Urinary bladder (tissue), 4 donors: Measurements from ENCODE around the gene RIC8B. TPM values are rescaled to one million over a fixed set of nuclear protein-coding genes. Genes with fewer than 3 reads are reported as not detected.

Experiments used
- DNase-seq: peaks from one replicate; pipeline ENCODE4 v3.0.0-alpha.2; 2015; ENCODE audit errors: extremely low spot score
- H3K27ac ChIP-seq: one replicate; pipeline ENCODE4 v1.5.1; 2013; ENCODE audit warnings: low read depth, mild to moderate bottlenecking, moderate library complexity
- H3K36me3 ChIP-seq: one replicate; pipeline ENCODE4 v1.6.1; 2013; ENCODE audit warnings: mild to moderate bottlenecking, moderate library complexity; ENCODE audit not compliant: insufficient read depth
- H3K4me1 ChIP-seq: one replicate; pipeline ENCODE4 v1.6.1; 2013; ENCODE audit warnings: mild to moderate bottlenecking, moderate library complexity; ENCODE audit not compliant: insufficient read depth
- H3K4me3 ChIP-seq: one replicate; pipeline ENCODE4 v1.5.1; 2013; ENCODE audit warnings: low read depth, low read length
- WGBS: extraction: QIAGEN DNeasy Blood & Tissue Kit; methylation state at CpG from one replicate; pipeline ENCODE4 v1.1.7; 2013; 5-methylcytosine and 5-hydroxymethylcytosine counted together
- polyA plus RNA-seq: library from polyadenylated mRNA; stranded (reverse); fragments of 200-250 nt; gene quantifications from one replicate; pipeline ENCODE4 v1.2.3, GENCODE V29; 2013
- total RNA-seq: library from RNA; depleted of rRNA; stranded (reverse); fragments of >200 nt; gene quantifications from one replicate; pipeline ENCODE4 v1.2.3, GENCODE V29; 2014
- donor health status: healthy with polysubstance abuse.
- donor health status: healthy.

The RIC8B gene
- total and polyA plus RNA-seq, 2 donors: 10.5 to 28.9 TPM

DNA sequence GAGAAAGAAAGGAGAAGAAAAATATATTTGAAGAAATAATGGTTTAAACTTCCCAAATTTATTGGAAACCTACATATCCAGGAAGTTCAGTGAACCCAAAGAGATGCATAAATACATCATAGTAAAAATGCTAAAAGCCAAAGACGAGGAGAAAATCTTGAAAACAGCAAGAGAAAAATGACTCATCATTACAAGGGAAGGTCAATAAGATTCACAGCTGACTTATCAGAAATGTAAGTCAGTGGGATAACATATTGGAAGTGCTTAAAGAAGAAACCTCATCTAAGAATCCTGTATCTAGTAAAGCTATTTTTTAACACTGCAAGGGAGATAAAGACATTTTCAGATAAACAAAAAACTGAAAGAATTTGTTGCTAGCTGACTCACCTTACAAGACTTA is 19.9 kb downstream of the RIC8B start:
- 83% methylated on average over 1 of the region's 1 CpG for WGBS
- Histone ChIP-seq H3K27ac (no peak overlapping the region), H3K4me3 (no peak overlapping the region), H3K4me1 (no peaks in the 10 kb centered on the region), H3K36me3 (no peaks in the 10 kb centered on the region)
- DNase-seq: no peak

DNA sequence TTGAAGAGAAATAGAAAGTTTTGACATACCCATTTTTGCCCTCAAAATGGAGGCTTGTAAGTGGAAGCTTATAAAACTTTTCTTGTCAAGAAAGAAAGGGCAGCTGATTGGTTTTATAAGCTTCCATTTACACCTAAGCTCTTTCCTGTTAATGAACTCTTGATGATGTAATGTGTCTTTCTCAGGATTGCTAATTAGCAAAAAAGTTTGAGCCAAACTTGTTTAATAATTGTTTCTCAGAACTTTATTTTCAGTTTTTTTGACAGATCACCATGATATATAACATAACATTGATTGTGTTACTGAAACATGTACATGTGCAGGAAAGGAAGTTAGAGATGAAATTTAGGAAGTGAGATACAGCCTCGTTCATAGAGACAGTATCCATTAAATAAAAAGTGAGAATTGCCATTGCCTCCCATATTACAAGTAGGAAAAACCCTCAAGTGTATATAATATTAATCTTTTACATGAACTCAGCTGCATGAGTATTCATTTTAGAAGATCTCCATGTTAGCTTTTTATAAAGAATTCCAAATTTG is 26.8 kb downstream of the RIC8B start:
- 58% methylated on average over 1 of the region's 1 CpG for WGBS
- no peaks in the 10 kb centered on the region for H3K36me3 ChIP-seq
- H3K27ac ChIP-seq: no peak overlapping the region
- H3K4me3 ChIP-seq: no peak overlapping the region
- no peak for DNase-seq
- no peaks in the 10 kb centered on the region for H3K4me1 ChIP-seq

DNA sequence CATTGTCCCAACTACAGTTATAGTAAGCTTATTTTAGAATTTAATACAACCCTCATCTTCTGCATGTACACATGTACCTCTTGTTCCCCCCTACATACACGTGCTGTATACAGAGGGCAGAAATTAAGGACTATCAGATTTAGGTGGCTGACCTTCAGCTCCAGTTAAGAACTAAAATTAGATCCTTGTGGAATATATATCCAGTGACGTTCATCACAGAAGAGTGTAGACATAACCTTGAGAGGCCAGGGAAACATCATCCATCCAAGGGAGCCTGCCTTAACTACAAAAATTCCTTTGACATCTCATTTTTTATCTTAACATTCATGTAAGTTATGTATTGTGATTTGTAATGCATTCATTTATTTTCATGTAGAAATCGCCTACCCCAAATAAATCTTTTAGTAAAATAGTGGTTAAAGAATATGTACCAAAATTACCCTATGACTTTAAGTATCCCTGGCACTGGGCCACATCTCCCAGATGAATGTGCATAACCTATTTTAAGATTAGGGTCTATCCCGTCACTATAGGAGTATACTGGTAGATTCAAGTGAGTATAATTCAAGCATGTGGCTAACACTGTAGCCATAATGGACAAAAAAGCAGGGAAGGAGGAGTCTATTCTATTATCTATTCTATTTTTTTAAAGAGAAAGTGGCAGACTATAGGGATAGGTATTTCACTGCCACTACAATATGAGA is 27.5 kb downstream of the RIC8B start:
- 64% methylated on average over 4 of the region's 4 CpGs for WGBS
- no peak overlapping the region for H3K27ac ChIP-seq
- no peak overlapping the region for H3K4me3 ChIP-seq
- no peaks in the 10 kb centered on the region for H3K36me3 ChIP-seq
- no peaks in the 10 kb centered on the region for H3K4me1 ChIP-seq
- DNase-seq: no peak

DNA sequence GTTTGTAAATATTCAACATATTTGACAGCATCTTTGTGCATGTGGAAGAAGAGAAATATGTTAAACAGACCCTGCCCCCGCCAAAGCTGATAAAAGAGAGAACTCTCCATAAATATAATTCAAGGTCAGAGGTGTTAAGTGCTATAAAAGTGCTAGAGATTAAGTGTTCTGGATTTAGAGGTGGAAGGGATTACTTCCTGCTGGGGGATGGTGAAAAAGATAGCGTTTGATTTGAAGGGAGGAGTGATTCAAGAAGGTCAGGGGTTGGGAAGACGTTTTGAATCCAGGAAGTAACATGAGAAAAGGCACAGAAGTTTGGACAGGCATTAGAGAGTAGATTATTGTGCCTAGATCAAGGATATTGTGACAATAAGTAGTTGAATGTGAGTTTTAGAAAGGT is 30.2 kb downstream of the RIC8B start:
- 36% methylated on average over 3 of the region's 3 CpGs for WGBS
- no peak overlapping the region for H3K4me3 ChIP-seq
- H3K36me3 ChIP-seq: no peaks in the 10 kb centered on the region
- H3K27ac ChIP-seq: no peak overlapping the region
- DNase-seq: no peak
- no peaks in the 10 kb centered on the region for H3K4me1 ChIP-seq

DNA sequence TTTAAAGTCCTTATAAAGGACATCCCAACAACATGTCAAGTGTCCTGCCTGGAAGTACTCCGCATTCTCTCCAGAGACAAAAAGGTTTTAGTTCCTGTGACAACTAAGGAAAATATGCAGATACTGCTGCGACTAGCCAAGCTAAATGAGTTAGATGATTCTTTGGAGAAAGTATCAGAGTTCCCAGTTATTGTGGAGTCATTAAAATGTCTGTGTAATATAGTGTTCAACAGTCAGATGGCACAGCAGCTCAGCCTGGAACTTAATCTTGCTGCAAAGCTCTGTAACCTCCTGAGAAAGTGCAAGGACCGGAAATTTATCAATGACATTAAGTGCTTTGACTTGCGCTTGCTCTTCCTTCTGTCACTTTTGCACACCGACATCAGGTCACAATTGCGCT is 40.2 kb downstream of the RIC8B start:
- Histone ChIP-seq H3K4me1 (no peaks in the 10 kb centered on the region), H3K4me3 (no peak overlapping the region), H3K36me3 (no peaks in the 10 kb centered on the region), H3K27ac (no peak overlapping the region)
- DNase-seq: no peak
- WGBS: 82% methylated on average over 6 of the region's 6 CpGs

DNA sequence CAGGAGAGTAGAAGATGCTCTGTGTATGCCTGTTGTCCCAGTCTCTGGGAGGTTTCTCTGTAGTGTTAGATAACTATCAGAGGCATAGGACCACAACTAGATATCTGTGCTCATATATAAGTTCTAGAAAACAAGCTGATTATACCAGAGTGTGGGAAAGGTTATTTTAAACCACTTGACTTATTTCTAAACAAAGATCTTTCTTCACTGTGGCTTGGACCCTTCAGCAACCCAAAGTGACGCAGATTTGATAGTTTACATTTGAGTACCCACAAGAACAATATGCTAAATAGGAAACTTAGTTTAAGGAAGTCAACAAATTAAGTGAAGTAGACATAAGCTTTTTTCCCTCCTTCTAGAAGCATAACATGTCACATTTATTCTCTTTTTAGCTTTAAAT is 41.3 kb downstream of the RIC8B start:
- 93% methylated on average over 1 of the region's 1 CpG for WGBS
- Histone ChIP-seq H3K27ac (no peak overlapping the region), H3K4me1 (no peaks in the 10 kb centered on the region), H3K4me3 (no peak overlapping the region), H3K36me3 (peaks cover 1% of the 10 kb centered on the region)
- DNase-seq: no peak

DNA sequence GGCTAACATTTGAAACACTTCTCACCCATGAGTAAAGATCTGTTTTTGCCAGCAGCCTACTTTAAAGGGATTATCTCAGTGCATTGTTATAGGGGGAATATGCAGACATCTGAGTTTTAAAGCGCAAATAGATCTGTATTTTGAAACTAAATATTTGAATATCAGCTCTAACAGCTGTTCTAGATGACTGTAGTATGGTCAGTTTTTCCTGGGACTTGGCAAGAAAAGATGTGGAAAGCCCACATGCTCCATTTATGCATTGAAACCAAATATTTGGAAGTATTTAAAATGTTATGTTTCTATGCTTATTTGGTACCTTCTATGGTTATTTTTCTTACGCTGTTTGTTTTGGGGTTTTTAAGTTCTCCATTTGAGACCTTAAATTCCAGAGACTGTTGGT is 41.7 kb downstream of the RIC8B start:
- H3K36me3 ChIP-seq: peaks cover 1% of the 10 kb centered on the region
- 73% methylated on average over 2 of the region's 2 CpGs for whole genome bisulfite sequencing
- DNase-seq: no peak
- no peaks in the 10 kb centered on the region for H3K4me1 ChIP-seq
- no peak overlapping the region for H3K4me3 ChIP-seq
- H3K27ac ChIP-seq: no peak overlapping the region

DNA sequence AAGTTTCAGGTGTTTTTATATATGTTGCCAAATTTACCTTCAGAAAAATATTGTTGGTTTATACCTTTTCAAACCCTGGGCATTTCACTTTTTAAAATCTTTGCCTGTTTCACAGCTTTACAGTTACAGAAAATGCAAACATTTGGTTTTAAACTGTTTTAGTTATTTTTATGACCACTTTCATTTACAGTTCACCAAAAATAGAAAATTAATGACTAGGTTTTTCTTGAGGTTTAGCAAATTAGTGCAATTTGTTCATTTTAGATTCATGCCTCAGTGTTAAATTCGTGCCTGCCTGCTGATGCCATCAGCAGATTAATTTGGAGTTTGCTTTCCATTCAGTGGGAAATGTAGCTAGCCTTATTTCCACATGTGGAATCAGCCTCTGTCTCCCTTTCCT is 45.5 kb downstream of the RIC8B start:
- WGBS: 87% methylated on average over 1 of the region's 1 CpG
- no peak for DNase-seq
- peaks cover 1% of the 10 kb centered on the region for H3K36me3 ChIP-seq
- H3K27ac ChIP-seq: no peak overlapping the region
- no peak overlapping the region for H3K4me3 ChIP-seq
- no peaks in the 10 kb centered on the region for H3K4me1 ChIP-seq

DNA sequence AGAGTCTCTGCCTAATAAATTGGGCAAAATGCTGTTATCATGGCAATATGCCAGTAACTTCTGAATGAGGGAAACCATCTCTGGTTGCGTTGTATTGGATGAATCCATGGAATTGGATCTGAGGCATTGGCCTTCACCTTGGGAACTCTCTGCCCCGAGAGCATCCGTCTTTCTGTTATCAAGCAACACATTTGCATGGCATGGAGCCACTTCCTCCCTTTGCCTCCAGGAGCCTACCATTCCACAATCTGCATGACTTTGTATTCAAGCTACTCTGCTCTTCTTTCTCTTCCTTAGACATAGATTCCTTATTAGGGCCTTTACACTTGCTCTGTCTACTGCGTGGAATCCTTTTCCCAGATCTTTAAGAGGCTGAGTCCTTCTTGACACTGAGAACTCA is 57.2 kb downstream of the RIC8B start:
- H3K36me3 ChIP-seq: no peaks in the 10 kb centered on the region
- DNase-seq: no peak
- 90% methylated on average over 4 of the region's 4 CpGs for WGBS
- no peaks in the 10 kb centered on the region for H3K4me1 ChIP-seq
- no peak overlapping the region for H3K27ac ChIP-seq
- no peak overlapping the region for H3K4me3 ChIP-seq

DNA sequence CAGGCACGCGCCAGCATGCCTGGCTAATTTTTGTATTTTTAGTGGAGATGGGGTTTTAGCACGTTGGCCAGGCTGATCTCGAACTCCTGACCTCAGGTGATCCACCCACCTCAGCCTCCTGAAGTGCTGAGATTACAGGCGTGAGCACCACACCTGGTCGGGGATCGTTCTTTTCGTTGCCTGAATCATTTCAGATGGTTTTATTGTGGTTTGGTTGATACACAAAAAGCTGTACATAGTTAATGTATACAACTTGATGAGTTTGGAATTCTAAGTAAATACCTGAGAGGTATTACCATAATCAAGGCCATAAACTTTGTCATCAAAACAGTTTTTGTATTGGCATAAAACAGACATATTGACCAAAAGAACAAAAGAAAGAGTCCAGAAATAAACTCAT is 63.3 kb downstream of the RIC8B start:
- Histone ChIP-seq H3K4me1 (no peaks in the 10 kb centered on the region), H3K36me3 (no peaks in the 10 kb centered on the region), H3K4me3 (no peak overlapping the region), H3K27ac (no peak overlapping the region)
- 96% methylated on average over 8 of the region's 8 CpGs for WGBS
- DNase-seq: no peak

DNA sequence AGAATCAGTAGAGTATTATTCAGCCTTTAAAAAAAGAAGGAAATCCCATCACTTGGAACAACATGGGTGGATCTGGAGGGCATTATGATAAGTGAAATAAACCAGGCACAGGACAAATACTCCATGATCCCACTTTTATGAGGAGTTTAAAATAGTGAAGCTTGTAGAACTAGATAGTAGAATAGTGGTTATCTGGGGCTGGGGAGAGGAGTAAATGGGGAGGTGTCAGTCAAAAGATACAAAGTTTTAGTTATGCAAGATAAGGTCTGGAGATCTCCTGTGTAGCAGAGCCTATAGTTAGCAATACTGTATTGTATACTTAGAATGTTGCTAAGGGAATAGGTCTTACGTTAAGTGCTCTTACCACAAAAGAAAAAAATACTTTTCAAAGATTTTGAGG is 64.9 kb downstream of the RIC8B start:
- 58% methylated on average over 1 of the region's 1 CpG for WGBS
- no peaks in the 10 kb centered on the region for H3K4me1 ChIP-seq
- H3K4me3 ChIP-seq: no peak overlapping the region
- no peaks in the 10 kb centered on the region for H3K36me3 ChIP-seq
- no peak for DNase-seq
- no peak overlapping the region for H3K27ac ChIP-seq

DNA sequence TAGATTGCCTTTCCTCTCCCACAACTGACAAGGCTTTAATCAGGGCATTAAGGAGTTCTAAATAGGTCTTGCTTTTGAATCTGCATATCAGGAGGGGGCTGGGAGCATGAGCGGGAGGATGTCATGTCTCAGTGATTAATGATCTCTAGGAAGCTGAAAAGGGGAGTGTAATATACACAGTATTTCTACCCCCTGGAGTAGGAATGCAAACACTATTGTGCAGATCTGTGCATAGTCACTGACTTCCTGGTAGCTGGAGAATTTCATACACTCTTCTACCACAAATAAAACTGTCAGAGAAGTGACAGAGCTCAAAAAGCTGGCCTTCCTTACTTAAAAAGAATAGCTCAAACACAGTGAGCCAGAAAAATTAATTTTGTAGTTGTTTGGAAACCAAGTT is 65.8 kb downstream of the RIC8B start:
- no peaks in the 10 kb centered on the region for H3K4me1 ChIP-seq
- 19% methylated on average over 1 of the region's 1 CpG for WGBS
- H3K4me3 ChIP-seq: no peak overlapping the region
- H3K36me3 ChIP-seq: no peaks in the 10 kb centered on the region
- peak; percentile 18 for DNase-seq
- H3K27ac ChIP-seq: no peak overlapping the region

DNA sequence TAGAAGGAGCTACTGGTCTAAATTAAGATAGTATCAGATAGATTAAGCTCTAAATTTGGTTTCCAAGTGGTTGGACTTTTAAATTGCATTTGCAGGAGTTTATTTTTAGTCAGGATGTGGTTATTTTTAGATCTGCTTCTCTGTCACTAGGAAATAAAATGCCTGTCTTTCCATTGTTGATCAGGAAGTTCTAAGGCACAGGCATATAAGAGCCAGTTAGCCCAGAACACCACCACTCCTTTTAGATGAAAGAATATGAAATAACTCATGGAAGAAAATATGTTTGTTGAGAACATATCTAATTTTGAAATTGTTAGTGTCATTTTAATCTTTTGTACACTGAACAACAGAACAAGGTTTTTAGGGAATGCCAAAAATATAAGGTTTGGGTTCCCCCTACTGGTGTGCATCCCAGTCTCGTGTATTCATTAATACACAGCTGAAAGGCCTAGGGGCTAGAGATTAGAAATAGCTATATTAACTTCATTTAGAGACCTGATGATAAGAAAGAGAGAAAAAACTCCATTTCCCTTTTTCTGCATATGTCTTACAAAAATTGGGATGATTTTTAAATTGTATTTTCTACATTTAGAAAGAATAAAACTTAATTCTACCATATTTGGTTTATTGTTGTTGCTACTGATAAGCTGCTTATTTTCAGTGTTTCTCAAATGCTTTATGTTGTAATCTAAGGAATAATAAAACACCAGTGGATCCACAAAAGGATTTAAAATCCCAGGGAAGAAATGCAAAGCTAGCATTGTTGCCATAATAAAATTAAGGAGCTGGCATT is 67.2 kb downstream of the RIC8B start:
- H3K27ac ChIP-seq: no peak overlapping the region
- peak; percentile 39 for DNase-seq
- H3K4me1 ChIP-seq: no peaks in the 10 kb centered on the region
- H3K36me3 ChIP-seq: no peaks in the 10 kb centered on the region
- H3K4me3 ChIP-seq: no peak overlapping the region
- WGBS: 7% methylated on average over 1 of the region's 1 CpG

DNA sequence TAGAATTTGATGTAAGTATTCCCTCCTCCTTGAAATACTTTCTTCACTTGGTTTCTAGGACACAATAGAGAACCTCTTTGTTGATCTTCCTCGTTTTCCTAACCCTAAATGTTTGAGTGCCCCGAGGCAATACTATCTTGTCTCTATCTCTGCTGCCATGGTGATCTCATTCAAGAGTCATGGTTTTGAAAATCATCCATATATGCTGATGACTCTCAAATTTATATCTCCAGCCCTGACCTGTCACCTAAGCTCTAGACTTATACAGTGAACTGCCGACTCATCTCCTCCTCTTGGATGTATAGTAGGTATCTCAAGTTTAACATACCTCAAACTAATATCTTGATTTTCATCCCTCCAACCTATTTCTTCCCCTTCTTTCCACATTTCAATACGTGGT is 71.4 kb downstream of the RIC8B start:
- no peak overlapping the region for H3K4me3 ChIP-seq
- peaks cover 1% of the 10 kb centered on the region for H3K36me3 ChIP-seq
- DNase-seq: no peak
- WGBS: 90% methylated on average over 4 of the region's 4 CpGs
- no peak overlapping the region for H3K27ac ChIP-seq
- no peaks in the 10 kb centered on the region for H3K4me1 ChIP-seq
